HepG2 (cell line): Measurements from ENCODE around the gene PARM1. TPM values are rescaled to one million over a fixed set of nuclear protein-coding genes. Genes with fewer than 3 reads are reported as not detected.

Experiments
- ATAC-seq: fragments of 200-7000 bp; cut with Tn5 transposase; 3 replicates; pipeline ENCODE4 v1.9.1; 2020; ENCODE audit warnings: mild to moderate bottlenecking, moderate library complexity
- BruUV-seq: library from RNA; stranded (reverse); fragments of 400-500 nt; replicated peaks from 2 replicates; lab custom pipeline; 2021; lab: Mats Ljungman, UMichigan
- CTCF ChIA-PET: fragments of 300-600 bp; formaldehyde crosslinking; extraction: SDS; loops from one replicate; lab custom pipeline; 2021; ENCODE audit warnings: low total read pairs, inconsistent platforms, low intra/inter-chr PET ratio; lab: Yijun Ruan, JAX
- POLR2A ChIA-PET: fragments of 350-600 bp; sonication (Branson Sonifier 250); formaldehyde crosslinking; loops from one replicate; lab custom pipeline; 2020; ENCODE audit warnings: antibody characterized with exemption, inconsistent platforms; lab: Yijun Ruan, JAX
- DNase-seq: peaks from one replicate; pipeline ENCODE4 v3.0.0-alpha.2; 2015; ENCODE audit warnings: low spot score
- FAIRE-seq: peaks from 3 replicates; lab custom pipeline; 2011; peaks lifted over from hg19 to GRCh38; lab: Jason Lieb, UNC
- H2AFZ ChIP-seq: one replicate; pipeline ENCODE4 v1.6.1; 2011; ENCODE audit warnings: low read length, inconsistent platforms
- H3K27ac ChIP-seq: fragments of 300-600 bp; 3 replicates; pipeline ENCODE4 v1.8.0; 2011; ENCODE audit warnings: mixed run types, mild to moderate bottlenecking, mixed read lengths, low read length, inconsistent platforms; ENCODE audit not compliant: insufficient read depth; ENCODE audit errors: extremely low read length
- H3K27me3 ChIP-seq, 2 experiments: fragments of 200-600 bp in 1 of 2; 2 replicates in 1 of 2; 3 replicates in 1 of 2; pipeline versions ENCODE4 v1.6.0 to v1.8.0; 2011; ENCODE audit warnings: low read length in 2 of 2, mild to moderate bottlenecking in 2 of 2, moderate library complexity in 2 of 2, inconsistent platforms in 1 of 2; ENCODE audit not compliant: insufficient read depth in 2 of 2, control insufficient read depth in 1 of 2
- H3K36me3 ChIP-seq, 2 experiments: fragments of 200-600 bp in 1 of 2; replicated peaks in 1 of 2; 2 replicates in 1 of 2; 3 replicates in 1 of 2; pipeline versions ENCODE4 v1.5.1 to v1.8.0; 2011; ENCODE audit warnings: low read length in 2 of 2, inconsistent platforms in 1 of 2; ENCODE audit not compliant: insufficient read depth in 2 of 2, control insufficient read depth in 1 of 2
- H3K4me1 ChIP-seq: 2 replicates; pipeline ENCODE4 v1.5.1; 2012; ENCODE audit warnings: low read length, inconsistent platforms; ENCODE audit not compliant: insufficient read depth
- H3K4me2 ChIP-seq: 2 replicates; pipeline ENCODE4 v1.6.0; 2011; ENCODE audit warnings: low read depth, low read length, inconsistent platforms
- H3K4me3 ChIP-seq, 3 experiments: fragments of 200-600 bp in 1 of 3; sonication (generic), shearing (Covaris generic) in 1 of 3; replicated peaks in 1 of 3; 2 replicates each; pipeline ENCODE4 v1.5.1; 2011 to 2016; ENCODE audit warnings: low read length in 3 of 3, inconsistent platforms in 2 of 3, low read depth in 2 of 3, mild to moderate bottlenecking in 2 of 3, control low read depth in 1 of 3, mixed read lengths in 1 of 3; ENCODE audit not compliant: insufficient read depth in 1 of 3
- H3K79me2 ChIP-seq: one replicate; pipeline ENCODE4 v1.6.1; 2011; ENCODE audit warnings: low read length, inconsistent platforms; ENCODE audit not compliant: insufficient read depth
- H3K9ac ChIP-seq: 2 replicates; pipeline ENCODE4 v1.6.0; 2011; ENCODE audit warnings: mild to moderate bottlenecking, low read depth, low read length, inconsistent platforms; ENCODE audit not compliant: insufficient read depth
- H3K9me3 ChIP-seq: 2 replicates; pipeline ENCODE4 v1.5.1; 2012; ENCODE audit warnings: mild to moderate bottlenecking, low read length
- H4K20me1 ChIP-seq: 2 replicates; pipeline ENCODE4 v1.6.0; 2011; ENCODE audit warnings: inconsistent platforms, mild to moderate bottlenecking, low read length, moderate library complexity; ENCODE audit not compliant: insufficient read depth
- BORCS8-MEF2B ChIP-seq: sonication (generic); formaldehyde crosslinking; IDR thresholded peaks from 2 replicates; pipeline ENCODE4 v1.8.0; 2022; ENCODE audit warnings: mild to moderate bottlenecking, missing genetic modification reagents
- CHCHD3 ChIP-seq: sonication (generic); formaldehyde crosslinking; IDR thresholded peaks from 2 replicates; pipeline ENCODE4 v1.8.0; 2022; ENCODE audit warnings: mild to moderate bottlenecking, missing genetic modification reagents, moderate library complexity
- DR1 ChIP-seq: sonication (generic); formaldehyde crosslinking; IDR thresholded peaks from 2 replicates; pipeline ENCODE4 v1.8.0; 2021; ENCODE audit warnings: mild to moderate bottlenecking, missing genetic modification reagents, inconsistent platforms
- GATA4 ChIP-seq: sonication (generic); IDR thresholded peaks from 2 replicates; pipeline ENCODE4 v1.6.1; 2016; ENCODE audit warnings: antibody characterized with exemption, low read depth, borderline replicate concordance
- IKZF1 ChIP-seq: fragments of 450-650 bp; IDR thresholded peaks from 2 replicates; pipeline ENCODE4 v1.7.1; 2016
- IRX3 ChIP-seq: sonication (generic); formaldehyde crosslinking; IDR thresholded peaks from 2 replicates; pipeline ENCODE4 v1.8.1; 2023; ENCODE audit warnings: mild to moderate bottlenecking, low read depth, missing genetic modification reagents, borderline replicate concordance
- NFYB ChIP-seq: sonication (generic); formaldehyde crosslinking; IDR thresholded peaks from 2 replicates; pipeline ENCODE4 v1.4.0; 2020; ENCODE audit warnings: missing genetic modification reagents
- PHF8 ChIP-seq: sonication (generic); formaldehyde crosslinking; IDR thresholded peaks from 2 replicates; pipeline ENCODE4 v1.5.0; 2020; ENCODE audit warnings: missing genetic modification reagents
- RFX5 ChIP-seq: IDR thresholded peaks from 2 replicates; pipeline ENCODE4 v1.6.1; 2011; ENCODE audit warnings: low read depth, low read length, improper control_type of control experiment
- RFXANK ChIP-seq: IDR thresholded peaks from 2 replicates; pipeline ENCODE4 v1.6.1; 2016
- SKI ChIP-seq: fragments of 450-650 bp; IDR thresholded peaks from one replicate; pipeline ENCODE4 v1.6.1; 2018; ENCODE audit warnings: mild to moderate bottlenecking; ENCODE audit not compliant: partially characterized antibody
- SMAD9 ChIP-seq: sonication (generic); formaldehyde crosslinking; IDR thresholded peaks from 2 replicates; pipeline ENCODE4 v1.5.1; 2020; ENCODE audit warnings: mild to moderate bottlenecking, missing genetic modification reagents
- ZBTB2 ChIP-seq: sonication (generic); formaldehyde crosslinking; IDR thresholded peaks from 2 replicates; pipeline ENCODE4 v1.8.0; 2022; ENCODE audit warnings: low read depth, missing genetic modification reagents
- ZC3H13 ChIP-seq: sonication (generic); formaldehyde crosslinking; IDR thresholded peaks from 2 replicates; pipeline ENCODE4 v1.8.1; 2023; ENCODE audit warnings: mild to moderate bottlenecking, missing genetic modification reagents, moderate library complexity
- ZNF333 ChIP-seq: sonication (generic); formaldehyde crosslinking; IDR thresholded peaks from 2 replicates; pipeline ENCODE4 v1.4.0; 2020; ENCODE audit warnings: mild to moderate bottlenecking, missing genetic modification reagents, borderline replicate concordance
- ZNF468 ChIP-seq: sonication (generic); formaldehyde crosslinking; IDR thresholded peaks from 2 replicates; pipeline ENCODE4 v1.8.0; 2022; ENCODE audit warnings: mild to moderate bottlenecking, moderate library complexity, missing genetic modification reagents
- ZNF567 ChIP-seq: sonication (generic); formaldehyde crosslinking; IDR thresholded peaks from 2 replicates; pipeline ENCODE4 v1.8.1; 2023; ENCODE audit warnings: mild to moderate bottlenecking, missing genetic modification reagents, borderline replicate concordance
- ZNF569 ChIP-seq: sonication (generic); formaldehyde crosslinking; IDR thresholded peaks from 2 replicates; pipeline ENCODE4 v1.5.0; 2020; ENCODE audit warnings: mild to moderate bottlenecking, missing genetic modification reagents, moderate library complexity, borderline replicate concordance
- ZNF598 ChIP-seq: sonication (generic); formaldehyde crosslinking; IDR thresholded peaks from 2 replicates; pipeline ENCODE4 v1.5.1; 2020; ENCODE audit warnings: mild to moderate bottlenecking, missing genetic modification reagents, borderline replicate concordance
- ZNF788 ChIP-seq: sonication (generic); formaldehyde crosslinking; IDR thresholded peaks from 2 replicates; pipeline ENCODE4 v1.5.0; 2020; ENCODE audit warnings: mild to moderate bottlenecking, missing genetic modification reagents, borderline replicate concordance
- ZSCAN20 ChIP-seq: sonication (generic); formaldehyde crosslinking; IDR thresholded peaks from 2 replicates; pipeline ENCODE4 v1.4.0; 2020; ENCODE audit warnings: missing genetic modification reagents, mild to moderate bottlenecking, borderline replicate concordance
- WGBS: methylation state at CpG from one replicate; pipeline ENCODE4 v1.1.6; 2017; ENCODE audit warnings: low lambda C conversion rate; 5-methylcytosine and 5-hydroxymethylcytosine counted together
- in situ Hi-C: cut with HindIII; loops from 2 replicates; pipeline ENCODE4 v1.10.0; 2017; ENCODE audit warnings: low pct_unique_long_range_greater_than_20kb; ENCODE audit not compliant: extremely low pct_ligation_motif_present
- intact Hi-C: fragments of 100-400 bp; cut with micrococcal nuclease; formaldehyde crosslinking; loops from one replicate; pipeline ENCODE4 v1.10.0; 2022; ENCODE audit not compliant: unreplicated experiment
- polyA plus RNA-seq, 8 experiments: library from polyadenylated mRNA; depleted of rRNA in 3 of 8; stranded (reverse) in 7 of 8; unstranded in 1 of 8; fragments of >200 nt; fragmentation: Illumina TruSeq in 4 of 8; extraction: Trizol in 4 of 8; gene quantifications; 2 replicates each; pipeline versions ENCODE4 v1.2.1 to v1.2.3, GENCODE V29; 2011 to 2016; ENCODE audit warnings: low read depth in 4 of 8, missing spikeins in 1 of 8, mixed read lengths in 1 of 8; ENCODE audit not compliant: insufficient read depth in 1 of 8
- total RNA-seq, 5 experiments: library from RNA; depleted of rRNA; stranded (reverse); fragments of >200 nt; fragmentation: Illumina TruSeq; extraction: Trizol; gene quantifications; 2 replicates each; pipeline ENCODE4 v1.2.3, GENCODE V29; 2016; ENCODE audit warnings: low read depth in 1 of 5

The PARM1 gene
- total and polyA plus RNA-seq, 2 of the 13 experiments (the other 11 are each of a cell fraction or from before 2014, with no cell fraction given) = not detected

GRCh38 chr4:75087416-75087815 lies 154.5 kb downstream of the PARM1 start:
- no peak overlapping the region for H2AFZ ChIP-seq
- no peak overlapping the region for H3K4me2 ChIP-seq
- POLR2A ChIA-PET = no interaction called here
- CTCF ChIA-PET = no interaction called here
- DNase-seq = no peak
- intact Hi-C loops (no loop called here), in situ Hi-C loops (no loop called here)
- BruUV-seq = no TSS peak
- H3K9me3 ChIP-seq = no peaks in the 10 kb centered on the region
- no peaks in the 10 kb centered on the region for H3K27me3 ChIP-seq
- H4K20me1 ChIP-seq = no peaks in the 10 kb centered on the region
- no peak for FAIRE-seq
- H3K4me1 ChIP-seq = no peaks in the 10 kb centered on the region
- H3K9ac ChIP-seq = no peak overlapping the region
- H3K27ac ChIP-seq = no peak overlapping the region
- no peaks in the 10 kb centered on the region for H3K79me2 ChIP-seq
- ATAC-seq = no peak
- 50% methylated on average over 1 of the region's 1 CpG for WGBS
- no peaks in the 10 kb centered on the region for H3K36me3 ChIP-seq
- TF ChIP-seq ZNF569 (CRISPR knock-in tag) (no peak), IKZF1 (no peak), SMAD9 (no peak), DR1 (no peak), BORCS8-MEF2B (CRISPR knock-in tag) (no peak), RFXANK (CRISPR knock-in tag) (no peak), ZNF333 (no peak), NFYB (CRISPR knock-in tag) (no peak), GATA4 (no peak), IRX3 (no peak)
- no peak overlapping the region for H3K4me3 ChIP-seq

GRCh38 chr4:75087865-75088264 lies 154.9 kb downstream of the PARM1 start:
- FAIRE-seq = no peak
- POLR2A ChIA-PET = no interaction called here
- 18% methylated on average over 2 of the region's 2 CpGs for WGBS
- intact Hi-C loops = no loop called here
- BruUV-seq = no TSS peak
- Histone ChIP-seq H3K27me3 (no peaks in the 10 kb centered on the region), H4K20me1 (no peaks in the 10 kb centered on the region), H3K27ac (no peak overlapping the region), H3K36me3 (no peaks in the 10 kb centered on the region), H3K4me3 (no peak overlapping the region), H3K9ac (no peak overlapping the region), H3K4me2 (no peak overlapping the region), H3K79me2 (no peaks in the 10 kb centered on the region), H3K9me3 (no peaks in the 10 kb centered on the region), H3K4me1 (no peaks in the 10 kb centered on the region), H2AFZ (no peak overlapping the region)
- DNase-seq = no peak
- CTCF ChIA-PET = no interaction called here
- no peak for ATAC-seq
- in situ Hi-C loops = no loop called here
- TF ChIP-seq ZNF567 (CRISPR knock-in tag) (no peak), RFX5 (no peak), SKI (no peak), ZNF788 (no peak), PHF8 (no peak), ZNF468 (no peak), ZSCAN20 (CRISPR knock-in tag) (no peak), ZC3H13 (CRISPR knock-in tag) (no peak), CHCHD3 (CRISPR knock-in tag) (no peak), DR1 (no peak), ZBTB2 (CRISPR knock-in tag) (no peak), ZNF598 (CRISPR knock-in tag) (no peak)
